Right lobe of liver (tissue), 6 donors: ENCODE measurements around the gene TCFL5. TPM values are rescaled to one million over a fixed set of nuclear protein-coding genes. Genes with fewer than 3 reads are reported as not detected.
A peak's percentile ranks its signal among the peaks of the same experiment; 100 is the strongest.
"Not testable (repeated sequence)": the region's sequence is repeated elsewhere in the genome, so short reads cannot be mapped to it uniquely, and the experiment has no call there.

Source experiments
- ATAC-seq, 4 donors: fragments of 200-7000 bp; cut with Tn5 transposase; one replicate each; pipeline ENCODE4 v1.9.1; 2020; ENCODE audit warnings: mild to moderate bottlenecking in 4 of 4, moderate library complexity in 4 of 4
- DNase-seq, 3 donors: peaks; one replicate each; pipeline ENCODE4 v3.0.0-alpha.2; 2020
- H3K27ac ChIP-seq, 3 donors: fragments of 200-600 bp; one replicate each; pipeline ENCODE4 v1.8.0; 2022
- H3K27me3 ChIP-seq, 2 donors: fragments of 200-600 bp; one replicate each; pipeline ENCODE4 v1.8.0; 2022
- H3K36me3 ChIP-seq, 4 donors: fragments of 200-600 bp; sonication (generic) in 1 of 4; one replicate each; pipeline versions ENCODE4 v1.5.1 to v1.8.0; 2017 to 2022; ENCODE audit warnings: control low read depth in 1 of 4
- H3K4me1 ChIP-seq, 4 donors: fragments of 200-600 bp; sonication (generic) in 1 of 4; one replicate each; pipeline versions ENCODE4 v1.5.1 to v1.8.0; 2017 to 2022; ENCODE audit warnings: control low read depth in 1 of 4
- H3K4me3 ChIP-seq, 3 donors: fragments of 200-600 bp; one replicate each; pipeline ENCODE4 v1.8.0; 2022
- H3K9me3 ChIP-seq, 4 donors: fragments of 200-600 bp; sonication (generic) in 1 of 4; one replicate each; pipeline versions ENCODE4 v1.5.1 to v1.8.0; 2017 to 2022; ENCODE audit warnings: control low read depth in 1 of 4
- POLR2A ChIP-seq: fragments of 450-650 bp; IDR thresholded peaks from one replicate; pipeline ENCODE4 v1.6.1; 2017; ENCODE audit warnings: antibody characterized with exemption, mild to moderate bottlenecking
- WGBS: methylation state at CpG from one replicate; pipeline ENCODE4 v1.1.6; 2018; ENCODE audit warnings: low coverage, low lambda C conversion rate; ENCODE audit not compliant: insufficient coverage; ENCODE audit errors: missing lambda C conversion rate; 5-methylcytosine and 5-hydroxymethylcytosine counted together
- intact Hi-C, 2 donors: fragments of 100-400 bp; cut with DNase I; formaldehyde crosslinking; loops; one replicate each; pipeline versions ENCODE4 v1.11.2 to v1.14.1; 2022
- total RNA-seq, 6 experiments: library from RNA; depleted of rRNA in 2 of 6; stranded (reverse); fragments of >200 nt in 2 of 6; fragmentation: NEBNext Ultra II Directional in 3 of 6; extraction: Animal tissue kit (Norgen Biotek cat#: 25700) in 3 of 6; gene quantifications; one replicate each; pipeline versions ENCODE4 v1.1.0 to v1.2.4, GENCODE V29; 2016 to 2023
- TF ChIP-seq, protein P1 (sequence below), 4 donors: fragments of 200-600 bp in 3 of 4; fragments of 450-650 bp in 1 of 4; IDR thresholded peaks; one replicate each; pipeline versions ENCODE4 v1.5.1 to v1.8.0; 2016 to 2022; ENCODE audit warnings: antibody characterized with exemption in 4 of 4, mild to moderate bottlenecking in 2 of 4
- donor health status: DM: no; HTN: yes; CAD: no.
- donor health status: DM: no; HTN: no; CAD: no.
- donor health status: DM: no; HTN: no; CAD: no.
- donor health status: DM: no; HTN: yes; CAD: no.
- donor health status: DM: no; HTN: yes; CAD: no.

TCFL5 gene
- total RNA-seq, 6 experiments from 2014 or later = 2.9 to 5.1 (median 3.9) TPM

DNA sequence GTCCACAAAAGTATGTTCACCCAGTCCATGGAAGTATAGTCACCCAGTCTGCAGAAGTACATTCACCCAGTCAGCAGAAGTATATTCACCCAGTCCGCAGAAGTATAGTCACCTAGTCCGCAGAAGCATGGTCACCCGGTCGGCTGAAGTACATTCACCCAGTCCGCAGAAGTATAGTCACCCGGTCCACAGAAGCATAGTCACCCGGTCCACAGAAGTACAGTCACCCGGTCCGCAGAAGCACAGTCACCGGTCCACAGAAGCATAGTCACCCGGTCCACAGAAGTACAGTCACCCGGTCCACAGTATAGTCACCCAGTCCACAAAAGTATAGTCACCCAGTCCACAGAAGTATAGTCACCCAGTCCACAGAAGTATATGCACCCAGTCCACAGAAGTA, 8.8 kb downstream of the TCFL5 start:
- no peaks in the 10 kb centered on the region for H3K9me3 ChIP-seq
- no peaks in the 10 kb centered on the region for H3K27me3 ChIP-seq
- no peaks in the 10 kb centered on the region for H3K4me1 ChIP-seq
- H3K4me3 ChIP-seq = no peak overlapping the region
- whole genome bisulfite sequencing = 86% methylated on average over 4 of the region's 12 CpGs
- DNase-seq (no peak), ATAC-seq (no peak)
- intact Hi-C loops = no loop called here
- peaks cover 0 to 5% (median 0%) of the 10 kb centered on the region in 4 donors for H3K36me3 ChIP-seq
- H3K27ac ChIP-seq = no peak overlapping the region
- TF ChIP-seq, protein P1, sequence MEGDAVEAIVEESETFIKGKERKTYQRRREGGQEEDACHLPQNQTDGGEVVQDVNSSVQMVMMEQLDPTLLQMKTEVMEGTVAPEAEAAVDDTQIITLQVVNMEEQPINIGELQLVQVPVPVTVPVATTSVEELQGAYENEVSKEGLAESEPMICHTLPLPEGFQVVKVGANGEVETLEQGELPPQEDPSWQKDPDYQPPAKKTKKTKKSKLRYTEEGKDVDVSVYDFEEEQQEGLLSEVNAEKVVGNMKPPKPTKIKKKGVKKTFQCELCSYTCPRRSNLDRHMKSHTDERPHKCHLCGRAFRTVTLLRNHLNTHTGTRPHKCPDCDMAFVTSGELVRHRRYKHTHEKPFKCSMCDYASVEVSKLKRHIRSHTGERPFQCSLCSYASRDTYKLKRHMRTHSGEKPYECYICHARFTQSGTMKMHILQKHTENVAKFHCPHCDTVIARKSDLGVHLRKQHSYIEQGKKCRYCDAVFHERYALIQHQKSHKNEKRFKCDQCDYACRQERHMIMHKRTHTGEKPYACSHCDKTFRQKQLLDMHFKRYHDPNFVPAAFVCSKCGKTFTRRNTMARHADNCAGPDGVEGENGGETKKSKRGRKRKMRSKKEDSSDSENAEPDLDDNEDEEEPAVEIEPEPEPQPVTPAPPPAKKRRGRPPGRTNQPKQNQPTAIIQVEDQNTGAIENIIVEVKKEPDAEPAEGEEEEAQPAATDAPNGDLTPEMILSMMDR (IDR thresholded peaks at IDR 0.05) = no peak
- no peak for TF ChIP-seq POLR2A

- no peak for DNase-seq
- intact Hi-C loops = no loop called here
Observed at GRCh38 chr20:62852196-62852595, 9.4 kb downstream of the TCFL5 start.

DNA sequence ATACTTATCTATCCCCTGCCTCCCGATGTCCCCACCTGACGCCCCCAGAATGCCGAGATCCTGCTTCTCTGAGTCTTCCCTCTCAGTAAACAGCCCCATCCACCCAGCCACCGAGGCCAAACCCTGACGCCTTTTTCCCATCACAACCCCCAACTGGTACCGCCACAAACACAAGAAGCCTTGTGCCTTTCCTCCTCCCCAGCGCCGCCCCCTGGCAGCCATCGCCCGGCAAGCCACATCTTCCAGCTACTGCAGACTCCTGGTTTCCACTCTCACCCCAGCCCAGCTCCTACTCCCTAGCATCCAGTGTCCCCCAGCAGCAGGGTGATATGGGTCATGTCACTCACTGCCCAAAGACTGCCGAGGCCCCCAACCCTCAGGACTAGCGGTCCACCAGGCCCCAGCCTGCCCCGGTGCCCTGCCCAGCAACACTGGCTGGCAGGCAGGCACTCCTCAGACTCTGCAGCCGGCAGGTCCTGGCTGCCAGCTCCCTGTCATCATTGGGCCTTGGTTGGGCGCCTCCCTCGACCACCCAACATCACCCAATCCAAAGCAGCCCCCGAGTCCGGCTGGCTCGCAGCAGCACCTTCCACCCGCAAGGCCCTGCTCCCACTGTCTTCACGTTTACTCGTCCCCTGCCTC, 11.2 kb downstream of the TCFL5 start:
- 89% methylated on average over 18 of the region's 22 CpGs for WGBS
- H3K27me3 ChIP-seq = no peaks in the 10 kb centered on the region
- H3K9me3 ChIP-seq = no peaks in the 10 kb centered on the region
- TF ChIP-seq, protein P1 (IDR thresholded peaks at IDR 0.05) = no peak
- no peak for TF ChIP-seq POLR2A
- no peaks in the 10 kb centered on the region for H3K36me3 ChIP-seq
- ATAC-seq (no peak), DNase-seq (no peak)
- H3K4me1 ChIP-seq = no peaks in the 10 kb centered on the region
- no peak overlapping the region for H3K27ac ChIP-seq
- intact Hi-C loops = no loop called here
- H3K4me3 ChIP-seq = no peak overlapping the region

More at GRCh38 chr20:62852196-62852595, 9.4 kb downstream of the TCFL5 start:
- peak in 1 of 4 donors; percentile 18 for ATAC-seq
- no CpG with 5 or more reads among the region's 8 CpGs for WGBS
- H3K4me3 ChIP-seq = no peak overlapping the region
- no peaks in the 10 kb centered on the region for H3K4me1 ChIP-seq
- TF ChIP-seq POLR2A = no peak
- TF ChIP-seq, protein P1 (IDR thresholded peaks at IDR 0.05) = no peak
- no peak overlapping the region for H3K27ac ChIP-seq
- H3K27me3 ChIP-seq = no peaks in the 10 kb centered on the region
- H3K36me3 ChIP-seq = peaks cover 0 to 3% (median 0%) of the 10 kb centered on the region in 4 donors
- H3K9me3 ChIP-seq = no peaks in the 10 kb centered on the region

- Histone ChIP-seq H3K4me3 (no peak overlapping the region), H3K27me3 (no peaks in the 10 kb centered on the region), H3K36me3 (no peaks in the 10 kb centered on the region), H3K4me1 (no peaks in the 10 kb centered on the region), H3K27ac (no peak overlapping the region), H3K9me3 (no peaks in the 10 kb centered on the region)
- TF ChIP-seq, protein P1 (IDR thresholded peaks at IDR 0.05) = no peak
- no peak for TF ChIP-seq POLR2A
- intact Hi-C loops = no loop called here
- DNase-seq (no peak), ATAC-seq (no peak)
Observed at GRCh38 chr20:62849431-62849830, 12.2 kb downstream of the TCFL5 start.

DNA sequence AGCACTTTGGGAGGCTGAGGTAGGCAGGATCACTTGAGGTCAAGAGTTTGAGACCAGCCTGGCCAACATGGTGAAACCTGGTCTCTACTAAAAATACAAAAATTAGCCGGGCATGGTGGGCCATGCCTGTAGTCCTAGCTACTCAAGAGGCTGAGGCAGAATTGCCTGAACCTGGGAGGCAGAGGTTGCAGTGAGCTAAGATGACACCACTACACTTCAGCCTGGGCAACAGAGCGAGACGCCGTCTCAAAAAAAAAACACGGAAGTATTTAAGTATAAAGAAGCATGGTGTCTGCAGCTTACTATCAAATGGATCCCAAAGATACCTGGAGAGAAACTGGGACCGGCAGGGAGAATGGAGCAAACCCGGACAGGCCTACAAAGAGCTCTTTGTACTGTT, 12.7 kb downstream of the TCFL5 start:
- H3K27ac ChIP-seq, H3K9me3 ChIP-seq, H3K4me3 ChIP-seq, H3K4me1 ChIP-seq, DNase-seq, intact Hi-C loops, ATAC-seq, H3K27me3 ChIP-seq, H3K36me3 ChIP-seq: not testable (repeated sequence)
- WGBS = 96% methylated on average over 7 of the region's 7 CpGs
